ENCODE data around the gene PALLD.
"Not testable (repeated sequence)": the region's sequence is repeated elsewhere in the genome, so short reads cannot be mapped to it uniquely, and the experiment has no call there.

The PALLD gene

DNA sequence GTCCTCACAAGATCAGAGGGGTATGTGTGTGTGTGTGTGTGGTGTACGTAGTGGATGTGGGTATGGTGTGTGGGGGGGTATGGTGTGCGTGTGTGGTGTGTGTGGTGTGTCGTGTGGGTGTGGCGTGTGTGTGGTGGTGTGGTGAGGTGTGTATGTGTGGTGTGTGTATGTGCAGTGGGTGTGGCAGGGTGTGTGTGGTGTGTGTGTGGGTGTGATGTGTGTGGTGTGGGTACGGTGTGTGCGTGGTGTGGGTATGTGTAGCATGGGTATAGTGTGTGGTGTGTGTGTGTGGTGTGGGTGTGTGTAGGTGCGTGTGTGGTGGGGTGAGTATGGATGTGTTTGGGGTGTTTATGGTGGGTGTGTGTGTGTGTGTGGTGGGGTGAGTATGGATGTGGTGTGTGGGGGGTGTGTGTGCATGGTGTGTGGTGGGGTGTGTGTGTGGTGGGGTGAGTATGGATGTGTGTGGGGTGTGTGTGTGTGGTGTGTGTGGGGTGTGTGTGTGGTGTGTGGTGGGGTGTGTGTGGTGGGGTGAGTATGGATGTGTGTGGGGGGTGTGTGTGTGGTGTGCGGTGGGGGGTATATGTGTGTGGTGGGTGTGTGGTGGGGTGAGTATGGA lies 182.0 kb downstream of the PALLD start:
- no peak for DNase-seq (ENCODE audit: low read depth)

DNA sequence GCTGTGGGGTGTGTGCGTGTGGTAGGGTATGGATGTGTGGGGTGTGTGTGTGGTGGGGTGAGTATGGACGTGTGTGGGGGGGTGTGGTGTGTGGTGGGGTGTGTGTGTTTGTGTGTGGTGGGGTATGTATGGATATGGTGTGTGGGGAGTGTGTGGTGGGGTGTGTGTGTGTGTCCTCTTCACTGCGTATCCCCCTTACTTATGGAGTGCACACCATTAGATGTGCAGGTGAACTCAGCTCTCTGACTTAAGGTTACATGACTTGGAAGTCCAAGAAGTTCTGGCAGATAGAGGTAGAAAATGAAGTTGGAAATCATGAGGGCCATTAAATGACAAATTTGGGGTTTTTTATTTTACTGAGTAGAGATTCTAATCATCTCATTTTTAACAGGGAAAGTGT lies 182.5 kb downstream of the PALLD start:
- DNase-seq (ENCODE audit: low read depth), result no peak

DNA sequence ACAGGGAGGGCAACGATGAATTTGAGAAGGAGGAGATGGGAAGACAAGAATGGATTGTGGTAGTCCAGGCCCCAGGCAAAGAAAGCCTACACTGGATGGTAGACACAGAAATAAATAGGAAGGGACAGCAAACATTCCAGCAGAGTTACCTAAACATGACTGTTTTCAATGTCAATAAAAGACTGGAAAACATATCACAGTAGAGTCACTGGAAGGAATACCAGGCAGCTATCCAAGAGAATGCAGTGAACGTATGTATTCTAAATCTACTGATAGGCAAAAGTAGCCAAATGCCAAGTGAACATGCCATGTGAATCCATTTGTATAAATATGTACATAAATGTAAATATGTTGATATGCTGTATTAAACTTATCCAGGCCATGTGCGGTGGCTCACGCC lies 183.0 kb downstream of the PALLD start:
- no peak for DNase-seq (ENCODE audit: low read depth)

- no peak for DNase-seq (ENCODE audit: low read depth)
Measured at GRCh38 chr4:168682898-168683500, 186.1 kb downstream of the PALLD start.

DNA sequence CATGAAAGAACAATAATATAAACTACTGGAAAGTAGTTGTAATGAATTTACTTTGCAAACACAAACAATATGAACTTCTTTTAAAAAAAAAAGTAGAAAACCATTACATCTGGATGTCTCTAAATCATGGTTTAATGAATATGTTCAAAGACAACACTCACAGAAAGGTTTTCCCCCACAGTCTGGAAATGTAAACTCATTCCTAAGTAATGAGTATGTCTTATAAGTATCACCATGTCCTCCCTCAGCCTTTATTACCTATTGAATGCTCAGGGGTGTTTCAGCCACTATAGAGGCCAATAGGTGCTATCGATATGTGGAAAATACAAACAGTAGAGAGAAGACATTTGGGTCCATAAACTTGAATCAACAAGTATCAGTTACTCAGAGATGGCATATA lies 186.7 kb downstream of the PALLD start:
- DNase-seq (ENCODE audit: low read depth), result no peak

GRCh38 chr4:168685136-168685809 lies 188.4 kb downstream of the PALLD start:
- DNase-seq (ENCODE audit: low read depth), result no peak

GRCh38 chr4:168688584-168688983 lies 191.7 kb downstream of the PALLD start:
- DNase-seq (ENCODE audit: low read depth), result no peak

GRCh38 chr4:168689791-168690190 lies 192.9 kb downstream of the PALLD start:
- DNase-seq (ENCODE audit: low read depth), result no peak

GRCh38 chr4:168690199-168690598 lies 193.3 kb downstream of the PALLD start:
- DNase-seq (ENCODE audit: low read depth), result no peak

DNA sequence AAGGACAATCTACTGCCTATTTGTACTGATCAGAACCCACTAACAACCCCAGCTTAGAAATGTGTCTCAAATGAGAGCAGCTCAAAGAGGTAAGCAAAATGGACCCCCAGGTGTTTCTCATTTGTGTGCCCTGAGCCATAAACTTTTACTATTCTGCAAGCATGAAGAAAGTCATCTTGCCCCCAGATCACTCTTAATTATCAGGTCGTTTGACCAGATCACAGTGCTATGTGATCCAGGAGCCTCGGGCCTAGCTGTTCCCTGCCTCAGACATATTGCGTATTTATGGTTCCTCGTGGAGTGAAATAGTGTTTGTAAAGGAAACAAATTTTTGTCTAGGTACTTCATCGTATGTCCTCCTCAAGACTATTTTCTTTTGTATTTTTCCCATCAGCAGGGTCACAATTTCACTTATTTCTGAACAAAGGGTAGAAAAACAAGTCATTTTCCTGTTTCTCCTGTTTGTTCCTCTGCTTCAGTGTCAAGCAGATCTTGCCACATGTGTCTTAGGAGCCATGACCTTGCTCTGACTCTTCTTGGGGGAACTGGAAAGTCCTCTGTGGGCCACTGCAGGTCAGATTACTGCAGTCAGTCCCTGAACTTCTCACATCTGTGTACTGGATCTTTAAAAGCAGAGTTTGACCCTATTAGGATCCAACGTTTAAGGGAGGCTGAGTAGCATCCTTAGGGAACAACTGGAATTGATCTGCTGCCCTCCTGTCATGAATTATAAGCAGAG lies 194.9 kb downstream of the PALLD start:
- no peak for DNase-seq (ENCODE audit: low read depth)

DNA sequence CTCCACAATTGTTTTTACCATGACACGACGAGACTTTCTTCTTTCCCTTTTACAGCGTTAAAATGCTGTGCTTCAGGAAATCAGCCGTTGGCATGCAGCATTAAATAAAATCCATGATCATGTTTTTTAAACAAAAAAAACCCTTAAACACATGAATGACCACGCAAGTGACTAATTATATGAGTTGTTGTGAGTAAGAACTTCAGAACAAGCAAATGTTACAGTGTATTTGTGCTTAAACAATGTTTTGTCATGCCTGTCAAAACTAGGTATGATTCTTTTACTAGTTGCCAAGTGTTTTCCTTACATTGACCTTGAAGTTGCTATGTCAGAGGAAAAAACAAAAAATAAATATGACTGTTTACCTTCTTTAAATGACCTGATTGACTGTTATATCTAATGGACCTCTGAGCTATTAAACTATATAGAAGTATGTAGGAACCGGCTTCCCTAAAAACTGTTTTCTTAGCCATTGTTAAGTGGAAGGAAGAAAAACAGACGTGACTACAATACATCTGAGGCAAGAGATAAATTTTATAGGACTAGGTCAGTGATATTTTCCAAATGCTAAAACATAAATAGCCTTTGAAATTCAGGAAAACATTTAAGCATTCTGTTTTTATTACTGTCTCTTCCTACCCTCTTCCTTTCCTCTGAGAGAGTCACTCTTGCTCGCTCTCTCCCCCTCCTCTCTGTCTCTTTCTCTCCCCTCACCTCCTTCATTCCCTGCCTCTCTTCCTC lies 197.1 kb downstream of the PALLD start:
- no peak for DNase-seq (ENCODE audit: low read depth)

- no peak for DNase-seq (ENCODE audit: low read depth)
Measured at GRCh38 chr4:168694667-168695066, 197.8 kb downstream of the PALLD start.

- no peak for DNase-seq (ENCODE audit: low read depth)
Measured at GRCh38 chr4:168695288-168695687, 198.4 kb downstream of the PALLD start.

DNA sequence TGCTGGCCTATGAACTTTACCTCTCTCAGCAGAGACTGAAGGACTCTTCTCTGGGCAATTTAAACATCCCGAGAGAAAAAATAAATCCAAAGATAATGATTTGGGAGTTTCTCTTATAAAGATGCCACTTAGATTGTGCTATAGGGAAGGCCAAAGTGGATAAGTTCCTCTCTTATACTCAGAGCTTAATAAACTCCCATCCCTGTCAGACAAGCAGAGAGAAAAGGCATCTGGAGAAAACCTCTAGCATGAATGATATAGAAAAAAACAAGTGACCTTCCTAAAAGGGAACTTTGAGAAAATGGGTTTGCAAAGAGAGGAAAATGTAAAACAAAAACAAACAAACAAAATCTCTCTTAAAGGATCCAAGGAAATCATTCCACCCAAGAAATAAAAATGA lies 199.4 kb downstream of the PALLD start:
- no peak for DNase-seq (ENCODE audit: low read depth)

DNA sequence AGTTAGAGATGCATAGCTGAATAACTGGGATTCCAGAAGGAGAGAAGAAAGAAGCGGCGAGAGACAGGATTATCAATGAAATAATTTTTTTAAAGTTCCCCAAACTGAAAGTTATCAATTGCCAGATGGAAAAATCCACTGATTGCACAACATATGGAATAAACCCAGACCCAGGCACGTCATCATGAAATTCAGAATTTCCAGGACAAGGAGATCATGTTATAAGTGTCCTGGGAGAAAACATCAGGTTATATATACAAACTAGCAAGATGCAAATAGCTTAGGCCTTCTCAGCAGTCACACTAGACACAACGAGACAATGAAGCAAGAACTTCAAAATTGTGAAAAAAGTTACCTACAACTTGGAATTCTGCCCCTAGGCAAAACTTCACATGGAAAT lies 200.0 kb downstream of the PALLD start:
- no peak for DNase-seq (ENCODE audit: low read depth)

DNA sequence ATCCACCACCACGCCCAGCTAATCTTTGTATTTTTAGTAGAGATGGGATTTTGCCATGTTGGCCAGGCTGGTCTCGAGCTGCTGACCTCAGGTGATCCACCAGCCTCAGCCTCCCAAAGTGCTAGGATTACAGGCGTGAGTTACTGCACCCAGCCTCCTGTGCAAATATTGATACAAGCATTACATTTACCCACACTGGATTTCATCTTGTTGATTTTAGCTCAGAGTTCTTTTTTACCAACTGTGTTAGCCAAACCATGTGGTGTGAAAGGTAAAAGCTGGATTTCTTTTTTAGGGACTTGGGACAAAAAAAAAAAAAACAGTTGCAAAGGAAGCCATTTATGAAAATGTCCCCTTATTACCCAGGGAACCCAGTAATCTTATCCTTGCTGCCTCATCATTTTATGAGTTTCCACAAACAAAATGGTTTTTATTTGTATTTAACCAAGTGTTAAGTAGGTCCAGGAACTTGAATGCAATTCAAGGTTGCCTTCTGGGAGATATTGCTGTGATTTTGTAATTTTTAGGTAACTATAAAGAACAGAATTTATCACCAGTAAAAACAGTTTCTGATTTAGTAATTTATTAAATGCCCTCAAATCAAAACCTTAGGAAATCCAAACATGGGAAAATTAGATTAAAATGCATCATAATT lies 202.5 kb downstream of the PALLD start:
- no peak for DNase-seq (ENCODE audit: low read depth)

GRCh38 chr4:168701061-168701460 lies 204.2 kb downstream of the PALLD start:
- no peak for DNase-seq (ENCODE audit: low read depth)

DNA sequence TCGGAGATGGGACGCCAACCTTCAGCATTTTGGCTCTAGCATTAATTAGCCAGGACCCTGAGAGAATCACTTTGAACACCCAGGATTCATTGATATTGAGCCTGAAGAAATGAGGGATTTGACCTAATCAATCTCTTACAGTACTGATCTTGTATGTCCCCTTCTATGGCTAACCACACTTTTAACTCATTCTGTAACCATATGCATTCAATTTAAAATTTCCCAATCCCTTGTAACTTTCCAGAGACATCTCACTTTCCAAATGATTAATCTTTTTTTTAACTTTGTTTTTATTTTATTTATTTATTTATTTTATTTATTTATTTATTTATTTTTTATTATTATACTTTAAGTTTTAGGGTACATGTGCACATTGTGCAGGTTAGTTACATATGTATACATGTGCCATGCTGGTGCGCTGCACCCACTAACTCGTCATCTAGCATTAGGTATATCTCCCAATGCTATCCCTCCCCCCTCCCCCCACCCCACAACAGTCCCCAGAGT lies 205.8 kb downstream of the PALLD start:
- not testable (repeated sequence) for DNase-seq (ENCODE audit: low read depth)

DNA sequence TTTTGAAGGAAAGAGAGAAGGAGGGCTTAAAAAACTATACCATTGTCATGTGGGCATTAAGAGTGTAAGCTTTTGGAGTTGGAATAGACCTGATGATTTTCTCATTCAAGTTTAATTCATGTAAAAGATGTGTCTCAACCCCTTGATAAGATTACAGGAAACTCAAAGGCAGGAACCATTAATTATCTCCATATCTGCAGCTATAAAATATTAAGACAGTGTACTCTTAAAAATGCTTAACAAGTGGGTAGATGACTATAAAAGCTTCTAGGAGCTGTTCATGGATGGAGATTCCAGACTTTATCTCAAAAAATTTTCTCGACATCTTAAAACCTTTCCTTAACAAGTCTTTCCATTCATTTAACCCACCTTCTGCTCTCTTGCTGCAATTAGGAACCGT lies 208.3 kb downstream of the PALLD start:
- no peak for DNase-seq (ENCODE audit: low read depth)

DNA sequence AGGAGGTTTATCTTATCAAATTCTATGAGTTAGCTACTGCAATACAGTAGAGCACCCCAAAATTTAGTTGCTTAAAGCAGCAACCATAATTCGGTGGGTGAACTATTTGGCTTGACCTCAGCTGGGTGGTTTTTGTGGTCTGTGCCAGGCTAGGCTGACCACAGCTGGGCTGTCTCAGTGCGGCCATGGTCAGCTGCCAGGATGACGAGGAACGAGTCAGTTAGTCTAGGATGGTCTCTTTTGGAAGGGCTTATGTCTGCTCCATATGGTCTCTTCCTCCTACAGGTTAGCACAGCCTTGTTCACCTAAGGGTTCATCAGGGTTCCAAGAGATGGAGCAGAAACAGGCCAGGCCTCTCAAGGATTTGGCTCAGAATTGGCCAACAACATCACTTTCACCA lies 210.4 kb downstream of the PALLD start:
- no peak for DNase-seq (ENCODE audit: low read depth)

- DNase-seq (ENCODE audit: low read depth), result no peak
Measured at GRCh38 chr4:168708108-168708507, 211.3 kb downstream of the PALLD start.
